Measurements from ENCODE around the gene KRTAP10-10.
"Not testable (repeated sequence)": the region's sequence is repeated elsewhere in the genome, so short reads cannot be mapped to it uniquely, and the experiment has no call there.

The KRTAP10-10 gene

DNA sequence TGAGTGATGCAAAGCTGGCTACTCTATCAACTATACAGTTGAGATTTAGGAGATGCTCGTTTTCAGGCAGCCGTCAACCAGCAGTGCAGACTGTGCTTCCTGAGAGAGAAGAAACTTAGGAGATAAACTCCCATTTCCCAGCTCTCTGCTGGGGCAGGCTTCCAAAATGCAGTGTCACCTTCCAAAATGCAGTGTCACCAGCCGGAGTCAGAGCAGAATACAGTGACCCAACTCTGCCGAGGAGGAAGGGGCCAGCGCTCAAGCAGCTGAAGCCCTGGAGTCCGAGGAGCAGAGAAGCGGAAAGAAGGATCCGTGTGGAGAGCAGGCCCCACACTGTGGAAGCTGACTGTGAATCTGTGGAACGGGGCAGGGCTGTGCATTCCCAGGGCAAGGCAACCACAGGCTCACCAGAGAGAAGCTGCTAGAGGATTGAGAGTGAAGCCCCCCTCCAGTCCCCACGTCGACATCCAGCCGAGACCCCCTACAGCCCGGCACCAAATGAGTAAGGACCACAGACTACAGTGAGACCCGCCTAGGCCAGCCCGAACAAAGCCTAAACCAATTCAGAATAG lies 45.5 kb downstream of the KRTAP10-10 start:
- Histone ChIP-seq H3K9ac (ENCODE audit: low read depth, low read length, poor library complexity) (no peak overlapping the region), H3K23ac (ENCODE audit: low read depth, low read length, poor library complexity) (no peak overlapping the region), H3K4me1 (ENCODE audit: control insufficient read depth in 2 of 2, insufficient read depth in 1 of 2, low read depth in 1 of 2, low read length in 2 of 2) (peaks cover 5 to 11% of the 10 kb centered on the region in 2 donors), H3K27ac (replicated peaks; ENCODE audit: low read length) (no peak overlapping the region), H3K4ac (ENCODE audit: low read length) (no peak overlapping the region), H2BK120ac (ENCODE audit: low read depth, low read length) (peak overlapping the region; percentile 19), H4K91ac (ENCODE audit: low read depth, low read length, poor library complexity) (no peak overlapping the region), H2BK15ac (ENCODE audit: low read length) (peak overlapping the region; percentile 16), H2AFZ (ENCODE audit: low read length) (no peak overlapping the region), H3K27me3 (ENCODE audit: control insufficient read depth in 3 of 3, insufficient read depth in 3 of 3, low read depth in 1 of 3, low read length in 3 of 3) (peaks cover 0 to 14% (median 0%) of the 10 kb centered on the region in 3 experiments), H4K8ac (ENCODE audit: low read depth, low read length) (no peak overlapping the region), H3K79me1 (ENCODE audit: low read depth, low read length) (no peaks in the 10 kb centered on the region), H3K4me2 (ENCODE audit: insufficient read depth, low read length, poor library complexity, severe bottlenecking) (no peak overlapping the region), H3K9me3 (replicated peaks in 1 of 2; ENCODE audit: control insufficient read depth in 2 of 2, insufficient read depth in 1 of 2, low read depth in 1 of 2, low read length in 2 of 2) (no peaks in the 10 kb centered on the region), H2BK5ac (ENCODE audit: low read length) (no peak overlapping the region), H3K18ac (ENCODE audit: low read length) (peak overlapping the region; percentile 36), H3K4me3 (ENCODE audit: low read length in 2 of 2) (no peak overlapping the region), H3K36me3 (replicated peaks in 1 of 2; ENCODE audit: control insufficient read depth in 2 of 2, insufficient read depth in 2 of 2, low read length in 2 of 2) (no peaks in the 10 kb centered on the region), H3K14ac (ENCODE audit: low read length) (no peak overlapping the region), H2BK12ac (ENCODE audit: low read length) (no peak overlapping the region), H2AK5ac (ENCODE audit: low read depth, low read length) (peak overlapping the region; percentile 62)
- WGBS, 2 donors (ENCODE audit: extremely low coverage in 2 of 2, insufficient read length in 2 of 2, insufficient replicate concordance in 1 of 2), result no CpG with 5 or more reads among the region's 15 CpGs
- no peak for DNase-seq (ENCODE audit: low spot score)

DNA sequence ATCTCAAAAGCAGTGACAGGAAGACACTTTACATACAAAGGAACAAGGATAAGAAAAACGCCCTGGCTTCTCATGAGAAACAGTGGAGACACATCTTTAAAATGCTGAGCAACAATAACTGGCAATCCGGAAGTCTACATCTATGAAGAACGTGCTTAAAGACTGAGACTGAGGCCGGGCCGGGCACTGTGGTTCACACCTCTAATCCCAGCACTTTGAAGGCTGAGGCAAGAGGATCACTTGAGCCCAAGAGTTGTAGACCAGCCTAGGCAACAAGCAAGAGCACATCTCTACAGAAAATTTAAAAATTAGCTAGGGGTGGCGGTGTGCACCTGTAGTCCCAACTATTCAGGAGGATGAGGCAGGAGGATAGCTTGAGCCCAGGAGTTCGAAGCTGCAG lies 46.9 kb downstream of the KRTAP10-10 start:
- no peak overlapping the region for H2BK120ac ChIP-seq (ENCODE audit: low read depth, low read length)
- H2BK15ac ChIP-seq (ENCODE audit: low read length), result no peak overlapping the region
- peaks cover 5 to 13% of the 10 kb centered on the region in 2 donors for H3K4me1 ChIP-seq (ENCODE audit: control insufficient read depth in 2 of 2, insufficient read depth in 1 of 2, low read depth in 1 of 2, low read length in 2 of 2)
- H3K9me3 ChIP-seq (replicated peaks in 1 of 2; ENCODE audit: control insufficient read depth in 2 of 2, insufficient read depth in 1 of 2, low read depth in 1 of 2, low read length in 2 of 2), result no peaks in the 10 kb centered on the region
- no peak overlapping the region for H3K18ac ChIP-seq (ENCODE audit: low read length)
- H3K14ac ChIP-seq (ENCODE audit: low read length), result no peak overlapping the region
- H4K8ac ChIP-seq (ENCODE audit: low read depth, low read length), result no peak overlapping the region
- H2BK5ac ChIP-seq (ENCODE audit: low read length), result no peak overlapping the region
- DNase-seq (ENCODE audit: low spot score), result no peak
- no peak overlapping the region for H4K91ac ChIP-seq (ENCODE audit: low read depth, low read length, poor library complexity)
- no peak overlapping the region for H3K4ac ChIP-seq (ENCODE audit: low read length)
- no peak overlapping the region for H3K23ac ChIP-seq (ENCODE audit: low read depth, low read length, poor library complexity)
- H2AFZ ChIP-seq (ENCODE audit: low read length), result no peak overlapping the region
- no peak overlapping the region for H3K4me3 ChIP-seq (ENCODE audit: low read length in 2 of 2)
- no peak overlapping the region for H3K27ac ChIP-seq (replicated peaks; ENCODE audit: low read length)
- H2AK5ac ChIP-seq (ENCODE audit: low read depth, low read length), result no peak overlapping the region
- no peak overlapping the region for H2BK12ac ChIP-seq (ENCODE audit: low read length)
- H3K9ac ChIP-seq (ENCODE audit: low read depth, low read length, poor library complexity), result no peak overlapping the region
- H3K4me2 ChIP-seq (ENCODE audit: insufficient read depth, low read length, poor library complexity, severe bottlenecking), result no peak overlapping the region
- H3K79me1 ChIP-seq (ENCODE audit: low read depth, low read length), result no peaks in the 10 kb centered on the region
- H3K36me3 ChIP-seq (replicated peaks in 1 of 2; ENCODE audit: control insufficient read depth in 2 of 2, insufficient read depth in 2 of 2, low read length in 2 of 2), result no peaks in the 10 kb centered on the region
- peaks cover 0 to 14% (median 0%) of the 10 kb centered on the region in 3 experiments for H3K27me3 ChIP-seq (ENCODE audit: control insufficient read depth in 3 of 3, insufficient read depth in 3 of 3, low read depth in 1 of 3, low read length in 3 of 3)
- no CpG with 5 or more reads among the region's 7 CpGs for WGBS, 2 donors (ENCODE audit: extremely low coverage in 2 of 2, insufficient read length in 2 of 2, insufficient replicate concordance in 1 of 2)

DNA sequence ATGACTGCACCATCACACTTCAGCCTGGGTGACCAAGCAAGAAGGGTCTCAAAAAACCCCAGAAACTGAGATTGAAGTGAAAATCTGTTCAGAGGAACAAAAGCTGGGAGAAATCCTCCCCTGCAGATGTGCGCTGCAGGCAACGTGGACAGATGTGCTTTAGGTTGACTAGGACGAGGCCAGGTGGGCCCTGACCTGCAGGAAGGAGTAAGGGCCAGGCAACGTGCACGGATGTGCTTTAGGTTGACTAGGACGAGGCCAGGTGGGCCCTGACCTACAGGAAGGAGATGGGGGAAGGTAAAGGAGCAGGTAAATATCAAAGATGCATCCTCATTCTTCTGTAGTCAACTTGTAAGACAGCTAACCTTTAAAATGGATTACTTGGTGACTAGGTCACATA lies 47.3 kb downstream of the KRTAP10-10 start:
- no peak overlapping the region for H2AK5ac ChIP-seq (ENCODE audit: low read depth, low read length)
- H3K27me3 ChIP-seq (ENCODE audit: control insufficient read depth in 3 of 3, insufficient read depth in 3 of 3, low read depth in 1 of 3, low read length in 3 of 3), result peaks cover 0 to 14% (median 0%) of the 10 kb centered on the region in 3 experiments
- no CpG with 5 or more reads among the region's 6 CpGs for WGBS, 2 donors (ENCODE audit: extremely low coverage in 2 of 2, insufficient read length in 2 of 2, insufficient replicate concordance in 1 of 2)
- no peak overlapping the region for H2AFZ ChIP-seq (ENCODE audit: low read length)
- H3K4me1 ChIP-seq (ENCODE audit: control insufficient read depth in 2 of 2, insufficient read depth in 1 of 2, low read depth in 1 of 2, low read length in 2 of 2), result peaks cover 5 to 13% of the 10 kb centered on the region in 2 donors
- H4K91ac ChIP-seq (ENCODE audit: low read depth, low read length, poor library complexity), result no peak overlapping the region
- no peak overlapping the region for H2BK5ac ChIP-seq (ENCODE audit: low read length)
- no peak overlapping the region for H3K14ac ChIP-seq (ENCODE audit: low read length)
- H3K9me3 ChIP-seq (replicated peaks in 1 of 2; ENCODE audit: control insufficient read depth in 2 of 2, insufficient read depth in 1 of 2, low read depth in 1 of 2, low read length in 2 of 2), result no peaks in the 10 kb centered on the region
- no peak overlapping the region for H3K4me2 ChIP-seq (ENCODE audit: insufficient read depth, low read length, poor library complexity, severe bottlenecking)
- no peak overlapping the region for H3K4ac ChIP-seq (ENCODE audit: low read length)
- no peak overlapping the region for H2BK12ac ChIP-seq (ENCODE audit: low read length)
- no peak overlapping the region for H3K4me3 ChIP-seq (ENCODE audit: low read length in 2 of 2)
- no peak overlapping the region for H2BK120ac ChIP-seq (ENCODE audit: low read depth, low read length)
- H3K23ac ChIP-seq (ENCODE audit: low read depth, low read length, poor library complexity), result no peak overlapping the region
- no peak overlapping the region for H3K9ac ChIP-seq (ENCODE audit: low read depth, low read length, poor library complexity)
- no peaks in the 10 kb centered on the region for H3K36me3 ChIP-seq (replicated peaks in 1 of 2; ENCODE audit: control insufficient read depth in 2 of 2, insufficient read depth in 2 of 2, low read length in 2 of 2)
- no peak overlapping the region for H4K8ac ChIP-seq (ENCODE audit: low read depth, low read length)
- H3K79me1 ChIP-seq (ENCODE audit: low read depth, low read length), result no peaks in the 10 kb centered on the region
- H2BK15ac ChIP-seq (ENCODE audit: low read length), result no peak overlapping the region
- no peak for DNase-seq (ENCODE audit: low spot score)
- no peak overlapping the region for H3K27ac ChIP-seq (replicated peaks; ENCODE audit: low read length)
- H3K18ac ChIP-seq (ENCODE audit: low read length), result no peak overlapping the region

DNA sequence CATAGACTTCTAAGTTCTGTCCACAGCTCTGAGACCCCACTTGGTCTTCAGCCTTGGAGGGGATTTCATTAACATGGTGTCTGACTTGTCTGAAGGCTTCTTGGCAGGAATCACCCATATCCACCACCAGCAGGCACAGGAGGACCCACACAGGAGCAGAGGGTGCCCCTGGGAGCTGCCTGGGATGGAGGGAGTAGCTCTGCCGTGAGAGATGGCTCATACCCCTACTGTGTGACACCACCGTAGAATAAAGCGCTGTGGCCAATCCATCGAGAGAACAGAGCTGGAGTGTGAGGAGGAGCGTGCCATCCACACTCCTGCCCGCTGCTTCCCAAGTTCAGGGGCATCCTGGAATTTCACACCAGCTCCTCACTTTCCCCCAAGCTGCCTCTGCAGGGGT lies 47.9 kb downstream of the KRTAP10-10 start:
- not testable (repeated sequence) for DNase-seq (ENCODE audit: low spot score); H4K8ac ChIP-seq (ENCODE audit: low read depth, low read length); H3K9me3 ChIP-seq (replicated peaks in 1 of 2; ENCODE audit: control insufficient read depth in 2 of 2, insufficient read depth in 1 of 2, low read depth in 1 of 2, low read length in 2 of 2); H2AK5ac ChIP-seq (ENCODE audit: low read depth, low read length); H2BK120ac ChIP-seq (ENCODE audit: low read depth, low read length); H2BK12ac ChIP-seq (ENCODE audit: low read length); H4K91ac ChIP-seq (ENCODE audit: low read depth, low read length, poor library complexity); H2BK15ac ChIP-seq (ENCODE audit: low read length); H3K9ac ChIP-seq (ENCODE audit: low read depth, low read length, poor library complexity); H2BK5ac ChIP-seq (ENCODE audit: low read length); H2AFZ ChIP-seq (ENCODE audit: low read length); H3K27ac ChIP-seq (replicated peaks; ENCODE audit: low read length); H3K36me3 ChIP-seq (replicated peaks in 1 of 2; ENCODE audit: control insufficient read depth in 2 of 2, insufficient read depth in 2 of 2, low read length in 2 of 2); H3K18ac ChIP-seq (ENCODE audit: low read length); H3K4me2 ChIP-seq (ENCODE audit: insufficient read depth, low read length, poor library complexity, severe bottlenecking); H3K4ac ChIP-seq (ENCODE audit: low read length); H3K4me3 ChIP-seq (ENCODE audit: low read length in 2 of 2); H3K23ac ChIP-seq (ENCODE audit: low read depth, low read length, poor library complexity); H3K79me1 ChIP-seq (ENCODE audit: low read depth, low read length); H3K14ac ChIP-seq (ENCODE audit: low read length)
- WGBS, 2 donors (ENCODE audit: extremely low coverage in 2 of 2, insufficient read length in 2 of 2, insufficient replicate concordance in 1 of 2), result no CpG with 5 or more reads among the region's 6 CpGs
- H3K4me1 ChIP-seq (ENCODE audit: control insufficient read depth in 2 of 2, insufficient read depth in 1 of 2, low read depth in 1 of 2, low read length in 2 of 2), result peaks cover 5 to 13% of the 10 kb centered on the region in 2 donors
- H3K27me3 ChIP-seq (ENCODE audit: control insufficient read depth in 3 of 3, insufficient read depth in 3 of 3, low read depth in 1 of 3, low read length in 3 of 3), result peaks cover 0 to 14% (median 0%) of the 10 kb centered on the region in 3 experiments
